Measurements from ENCODE around the gene NR6A1.

NR6A1 gene

DNA sequence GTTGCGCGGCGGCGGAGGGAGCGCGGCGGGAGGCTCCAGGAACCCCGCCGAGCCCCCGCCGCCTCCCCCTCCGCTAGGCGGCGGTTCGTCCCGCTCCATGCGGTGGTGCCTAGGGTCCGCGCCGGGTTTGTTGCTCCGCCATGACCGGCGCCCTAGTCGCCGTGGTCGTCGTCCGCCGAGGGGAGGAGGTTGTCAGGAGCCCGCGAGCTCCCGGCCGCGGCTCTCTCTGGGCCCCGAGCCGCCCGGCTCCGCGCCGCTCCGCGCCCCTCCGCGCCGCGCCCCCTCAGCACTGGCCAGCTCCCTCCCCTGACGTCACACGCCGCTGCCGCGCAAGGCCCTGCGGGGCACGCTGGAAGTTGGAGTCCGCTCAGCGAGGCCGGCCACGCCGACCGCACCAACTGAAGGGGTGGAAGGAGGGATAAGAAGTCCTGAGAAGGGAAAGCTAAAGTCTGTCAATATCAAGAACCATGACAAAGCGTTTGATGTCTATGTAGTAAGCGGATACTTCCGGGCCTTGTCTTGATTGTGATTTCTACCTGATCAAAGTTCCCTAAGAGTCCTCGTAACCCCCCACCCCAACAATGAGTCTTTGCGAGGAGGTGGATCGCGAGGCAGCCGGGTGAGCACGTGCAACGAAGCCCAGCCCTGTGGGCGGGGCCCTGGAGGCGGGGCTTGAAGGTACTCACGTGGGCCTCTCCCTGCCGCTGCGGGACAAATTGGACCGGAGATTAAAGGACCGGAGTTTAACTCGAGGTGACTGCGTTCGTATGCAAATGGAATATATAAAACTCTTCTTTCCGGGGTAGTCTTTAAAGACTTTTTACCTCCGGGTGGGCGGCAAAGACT is at the start of gene NR6A1:
NR6A1 (minus strand) TSS at position 291 of the 846 bp plus-strand sequence.
- no peaks in the 10 kb centered on the region for H3K36me3 ChIP-seq (ENCODE audit: control insufficient read depth, insufficient read depth, low read length)
- H3K9me3 ChIP-seq (ENCODE audit: control insufficient read depth, low read length): no peaks in the 10 kb centered on the region
- H3K4me1 ChIP-seq (ENCODE audit: control insufficient read depth, insufficient read depth, low read length): peaks cover 7% of the 10 kb centered on the region
- H3K27me3 ChIP-seq (ENCODE audit: control insufficient read depth, insufficient read depth, low read length): peaks cover 36% of the 10 kb centered on the region
- H3K4me3 ChIP-seq (ENCODE audit: low read length): peak within 1 kb of the TSS; percentile 86
- H3K9ac ChIP-seq (ENCODE audit: low read length): peak within 1 kb of the TSS; percentile 62

DNA sequence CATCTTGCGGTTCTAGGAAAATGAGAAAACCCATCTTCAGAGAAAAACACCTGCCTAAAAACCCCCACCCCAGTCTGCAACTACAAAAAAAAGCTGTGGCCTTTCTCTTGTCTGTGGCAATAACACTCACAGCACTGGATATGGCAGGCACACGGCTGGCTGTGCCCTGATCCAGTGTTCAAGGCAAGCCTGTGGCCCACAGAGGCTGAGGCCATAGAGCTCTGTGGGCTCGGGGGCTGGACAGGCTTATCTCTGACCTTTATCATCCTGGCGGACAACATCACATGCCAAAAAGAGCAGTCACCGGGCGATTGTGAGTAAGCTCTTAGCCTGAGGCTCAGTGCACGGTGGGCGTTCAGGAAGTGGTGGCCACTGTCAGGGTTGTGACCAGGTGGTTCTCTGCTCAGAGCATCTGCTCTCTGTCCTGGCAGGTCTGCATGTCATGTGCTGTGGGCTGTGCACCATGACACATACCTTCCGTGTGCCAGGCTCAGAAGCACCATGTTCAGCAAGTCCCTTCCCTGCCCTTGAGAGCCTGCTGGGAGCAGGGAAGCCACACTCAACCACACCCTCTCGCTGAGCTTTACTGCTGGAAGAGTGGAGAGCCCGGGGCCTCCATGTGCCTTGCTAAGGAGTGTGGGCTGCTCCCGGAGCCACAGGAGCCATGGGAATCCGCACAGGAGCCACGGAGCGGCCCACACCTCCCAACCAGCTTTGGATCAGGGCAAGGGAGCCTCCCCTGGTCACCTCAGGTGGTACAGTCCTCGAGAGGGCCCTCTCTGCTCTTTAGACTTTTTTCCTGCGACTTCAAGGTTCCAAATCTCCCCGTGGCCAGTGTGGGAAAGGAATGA is 47.5 kb upstream of the NR6A1 start:
- Histone ChIP-seq H3K9ac (ENCODE audit: low read length) (no peak overlapping the region), H3K4me1 (ENCODE audit: control insufficient read depth, insufficient read depth, low read length) (no peaks in the 10 kb centered on the region), H3K9me3 (ENCODE audit: control insufficient read depth, low read length) (no peaks in the 10 kb centered on the region), H3K36me3 (ENCODE audit: control insufficient read depth, insufficient read depth, low read length) (no peaks in the 10 kb centered on the region), H3K27me3 (ENCODE audit: control insufficient read depth, insufficient read depth, low read length) (no peaks in the 10 kb centered on the region), H3K4me3 (ENCODE audit: low read length) (no peak overlapping the region)

DNA sequence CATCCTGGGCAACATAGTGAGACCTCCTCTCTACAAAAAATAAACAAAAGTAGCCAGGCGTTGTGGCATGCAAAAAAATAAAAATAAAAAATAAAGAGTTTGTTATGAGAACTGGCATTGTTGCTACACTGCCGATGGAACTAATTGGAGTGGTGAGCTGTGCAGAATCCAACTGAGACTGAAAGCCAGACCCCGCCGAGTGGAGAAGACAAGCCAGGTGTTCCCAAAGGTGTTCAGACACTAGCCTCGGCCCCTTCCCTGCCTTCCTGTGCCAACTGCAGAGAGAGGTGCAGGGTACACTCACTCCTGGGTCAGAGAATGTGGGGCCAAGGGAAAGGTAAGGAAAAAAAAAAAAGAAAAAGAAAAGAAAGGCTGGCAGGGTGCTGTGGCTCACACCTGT is 44.5 kb upstream of the NR6A1 start:
- Histone ChIP-seq H3K9ac (ENCODE audit: low read length) (no peak overlapping the region), H3K4me3 (ENCODE audit: low read length) (no peak overlapping the region), H3K4me1 (ENCODE audit: control insufficient read depth, insufficient read depth, low read length) (no peaks in the 10 kb centered on the region), H3K9me3 (ENCODE audit: control insufficient read depth, low read length) (no peaks in the 10 kb centered on the region), H3K36me3 (ENCODE audit: control insufficient read depth, insufficient read depth, low read length) (no peaks in the 10 kb centered on the region), H3K27me3 (ENCODE audit: control insufficient read depth, insufficient read depth, low read length) (no peaks in the 10 kb centered on the region)

DNA sequence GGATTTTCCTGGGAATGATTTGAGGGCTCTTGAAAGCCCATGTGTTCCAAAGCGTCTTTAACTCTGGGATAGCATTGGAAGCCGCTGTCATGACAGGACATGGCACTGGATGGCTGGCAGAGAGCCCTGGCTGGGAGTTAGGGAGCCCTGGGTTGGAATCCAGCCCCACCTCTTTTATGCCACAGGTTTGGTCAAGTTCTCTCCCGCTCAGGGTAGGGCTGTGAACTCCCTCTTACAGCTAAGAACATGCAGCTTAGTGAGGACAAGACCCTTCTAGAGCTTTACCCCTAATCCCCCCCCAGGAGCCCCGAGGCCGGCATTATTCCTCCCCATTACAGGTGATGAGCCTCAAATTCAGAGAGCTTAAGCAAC is 43.0 kb upstream of the NR6A1 start:
- H3K4me3 ChIP-seq (ENCODE audit: low read length): no peak overlapping the region
- no peaks in the 10 kb centered on the region for H3K27me3 ChIP-seq (ENCODE audit: control insufficient read depth, insufficient read depth, low read length)
- no peaks in the 10 kb centered on the region for H3K36me3 ChIP-seq (ENCODE audit: control insufficient read depth, insufficient read depth, low read length)
- no peaks in the 10 kb centered on the region for H3K4me1 ChIP-seq (ENCODE audit: control insufficient read depth, insufficient read depth, low read length)
- H3K9me3 ChIP-seq (ENCODE audit: control insufficient read depth, low read length): no peaks in the 10 kb centered on the region
- no peak overlapping the region for H3K9ac ChIP-seq (ENCODE audit: low read length)

DNA sequence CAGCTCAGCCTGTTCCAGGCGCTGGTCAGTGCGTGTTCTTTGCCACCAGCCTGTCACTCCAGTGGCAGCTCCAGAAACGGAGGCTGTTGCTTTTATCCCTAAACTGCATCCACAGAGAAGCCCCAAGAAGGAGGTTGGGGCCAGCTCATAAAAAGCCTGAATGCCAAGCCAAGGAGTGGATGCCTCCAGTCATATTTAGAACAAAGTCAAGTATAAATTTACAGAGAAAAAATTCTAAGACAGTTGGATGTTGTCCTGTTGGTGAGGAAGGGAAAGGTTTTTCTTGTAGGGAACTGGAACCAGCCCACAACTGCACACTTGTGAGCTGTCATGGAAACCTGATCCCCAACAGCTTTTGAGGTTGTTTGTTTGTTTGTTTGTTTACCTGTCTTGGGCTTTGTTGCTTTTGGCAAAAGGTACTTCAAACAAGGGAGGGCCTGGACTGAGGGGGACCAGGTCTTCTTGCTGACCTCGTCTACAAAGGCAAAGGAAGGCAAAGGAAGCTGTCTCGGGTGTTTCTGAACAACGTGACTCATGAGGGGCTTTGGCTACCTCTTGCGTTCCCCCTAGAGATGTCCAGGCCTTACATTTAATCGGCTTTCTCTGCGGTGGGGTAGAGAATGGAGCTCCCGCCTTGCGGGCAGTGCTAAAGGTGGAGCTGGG is 42.5 kb upstream of the NR6A1 start:
- no peak overlapping the region for H3K9ac ChIP-seq (ENCODE audit: low read length)
- no peaks in the 10 kb centered on the region for H3K27me3 ChIP-seq (ENCODE audit: control insufficient read depth, insufficient read depth, low read length)
- no peaks in the 10 kb centered on the region for H3K9me3 ChIP-seq (ENCODE audit: control insufficient read depth, low read length)
- H3K4me3 ChIP-seq (ENCODE audit: low read length): no peak overlapping the region
- no peaks in the 10 kb centered on the region for H3K36me3 ChIP-seq (ENCODE audit: control insufficient read depth, insufficient read depth, low read length)
- no peaks in the 10 kb centered on the region for H3K4me1 ChIP-seq (ENCODE audit: control insufficient read depth, insufficient read depth, low read length)

DNA sequence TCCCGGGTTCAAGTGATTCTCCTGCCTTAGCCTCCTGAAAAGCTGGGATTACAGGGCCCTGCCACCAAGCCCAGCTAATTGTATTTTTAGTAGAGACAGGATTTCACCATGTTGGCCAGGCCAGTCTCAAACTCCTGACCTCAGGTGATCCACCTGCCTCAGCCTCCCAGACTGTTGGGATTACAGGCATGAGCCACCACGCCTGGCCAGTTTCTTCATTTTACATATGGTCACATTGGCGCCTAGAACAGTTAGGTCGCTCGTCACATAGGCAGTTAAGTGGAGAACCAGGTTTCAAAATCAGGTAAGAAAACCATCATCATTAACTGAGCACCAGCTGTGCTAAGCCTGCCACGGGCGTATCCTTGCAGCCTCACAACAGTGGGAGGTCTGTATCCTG is 41.9 kb upstream of the NR6A1 start:
- Histone ChIP-seq H3K4me1 (ENCODE audit: control insufficient read depth, insufficient read depth, low read length) (no peaks in the 10 kb centered on the region), H3K4me3 (ENCODE audit: low read length) (no peak overlapping the region), H3K36me3 (ENCODE audit: control insufficient read depth, insufficient read depth, low read length) (no peaks in the 10 kb centered on the region), H3K9ac (ENCODE audit: low read length) (no peak overlapping the region), H3K9me3 (ENCODE audit: control insufficient read depth, low read length) (no peaks in the 10 kb centered on the region), H3K27me3 (ENCODE audit: control insufficient read depth, insufficient read depth, low read length) (no peaks in the 10 kb centered on the region)

DNA sequence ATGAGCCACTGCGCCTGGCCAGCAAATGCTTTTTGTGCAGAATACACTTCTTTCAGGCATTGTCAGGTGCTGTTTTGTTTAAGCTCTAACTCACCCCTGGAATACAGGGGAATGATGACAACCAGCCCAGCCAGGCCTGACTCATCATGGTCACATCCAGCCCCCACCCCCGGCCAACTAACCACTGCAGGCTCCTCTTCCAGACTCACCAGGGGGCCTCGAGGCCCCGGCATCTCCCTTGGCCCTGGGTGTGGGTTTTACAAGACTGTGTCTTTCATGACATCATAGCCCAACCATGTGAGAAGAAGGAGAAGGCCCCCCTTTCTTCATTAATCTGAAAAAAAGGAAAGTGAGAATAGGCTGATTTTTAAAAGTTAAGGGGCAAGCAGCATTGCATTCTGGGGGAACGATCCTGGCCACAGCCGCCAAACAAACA is 41.3 kb upstream of the NR6A1 start:
- no peaks in the 10 kb centered on the region for H3K4me1 ChIP-seq (ENCODE audit: control insufficient read depth, insufficient read depth, low read length)
- H3K9ac ChIP-seq (ENCODE audit: low read length): no peak overlapping the region
- H3K36me3 ChIP-seq (ENCODE audit: control insufficient read depth, insufficient read depth, low read length): no peaks in the 10 kb centered on the region
- H3K27me3 ChIP-seq (ENCODE audit: control insufficient read depth, insufficient read depth, low read length): no peaks in the 10 kb centered on the region
- H3K4me3 ChIP-seq (ENCODE audit: low read length): no peak overlapping the region
- no peaks in the 10 kb centered on the region for H3K9me3 ChIP-seq (ENCODE audit: control insufficient read depth, low read length)

DNA sequence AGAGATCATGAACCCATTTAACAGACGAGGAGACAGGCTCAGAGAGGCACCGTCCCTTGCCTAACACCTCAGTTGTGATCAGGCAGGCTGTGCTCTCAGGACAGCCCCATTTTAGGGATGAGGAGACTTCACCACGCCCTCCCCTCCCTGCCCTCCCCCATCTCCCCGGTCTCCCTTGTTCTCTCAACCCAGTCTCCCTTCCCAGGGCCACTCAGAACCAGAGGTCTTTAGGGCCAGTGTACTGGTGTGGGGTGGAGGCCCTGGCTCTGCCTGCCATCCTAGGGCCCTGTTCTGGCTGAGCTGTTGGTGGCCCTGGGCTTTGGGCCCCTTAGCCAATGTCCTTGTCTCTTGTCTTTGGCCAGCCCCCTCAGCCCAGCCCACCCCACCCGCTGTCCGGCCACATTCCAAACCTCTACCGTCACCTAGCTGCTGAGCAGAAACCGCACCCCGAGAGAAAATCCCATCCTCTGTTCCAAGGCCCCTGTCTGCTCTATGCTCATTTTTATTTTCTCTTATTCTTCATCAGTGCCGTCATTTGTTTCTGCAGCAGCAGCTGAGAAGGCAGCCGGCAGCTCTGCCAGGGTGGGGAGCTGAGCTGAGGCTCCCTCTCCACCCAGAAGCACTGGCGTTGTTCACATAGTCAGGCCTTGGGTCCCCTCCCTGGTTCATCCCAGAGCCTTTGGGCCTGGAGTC is 39.7 kb upstream of the NR6A1 start:
- H3K27me3 ChIP-seq (ENCODE audit: control insufficient read depth, insufficient read depth, low read length): no peaks in the 10 kb centered on the region
- no peak overlapping the region for H3K4me3 ChIP-seq (ENCODE audit: low read length)
- H3K9me3 ChIP-seq (ENCODE audit: control insufficient read depth, low read length): no peaks in the 10 kb centered on the region
- no peaks in the 10 kb centered on the region for H3K36me3 ChIP-seq (ENCODE audit: control insufficient read depth, insufficient read depth, low read length)
- H3K4me1 ChIP-seq (ENCODE audit: control insufficient read depth, insufficient read depth, low read length): no peaks in the 10 kb centered on the region
- H3K9ac ChIP-seq (ENCODE audit: low read length): no peak overlapping the region

DNA sequence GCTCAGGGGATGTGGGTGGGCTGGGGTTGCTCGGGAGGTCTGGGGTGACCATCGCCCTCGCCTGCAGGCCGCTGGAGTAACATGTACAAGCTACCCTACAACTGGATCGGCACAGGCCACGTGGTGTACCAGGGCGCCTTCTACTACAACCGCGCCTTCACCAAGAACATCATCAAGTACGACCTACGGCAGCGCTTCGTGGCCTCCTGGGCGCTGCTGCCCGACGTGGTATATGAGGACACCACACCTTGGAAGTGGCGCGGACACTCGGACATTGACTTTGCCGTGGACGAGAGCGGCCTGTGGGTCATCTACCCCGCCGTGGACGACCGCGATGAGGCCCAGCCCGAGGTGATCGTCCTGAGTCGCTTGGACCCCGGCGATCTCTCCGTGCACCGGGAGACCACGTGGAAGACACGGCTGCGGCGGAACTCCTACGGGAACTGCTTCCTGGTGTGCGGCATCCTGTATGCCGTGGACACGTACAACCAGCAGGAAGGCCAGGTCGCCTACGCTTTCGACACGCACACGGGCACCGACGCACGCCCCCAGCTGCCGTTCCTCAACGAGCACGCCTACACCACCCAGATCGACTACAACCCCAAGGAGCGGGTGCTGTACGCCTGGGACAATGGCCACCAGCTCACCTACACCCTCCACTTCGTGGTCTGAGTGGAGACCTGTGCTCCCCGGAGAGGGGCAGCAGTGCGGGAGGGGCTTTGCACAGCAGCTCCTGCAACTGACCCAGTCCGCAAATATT is 38.8 kb upstream of the NR6A1 start:
- no peaks in the 10 kb centered on the region for H3K4me1 ChIP-seq (ENCODE audit: control insufficient read depth, insufficient read depth, low read length)
- H3K9me3 ChIP-seq (ENCODE audit: control insufficient read depth, low read length): no peaks in the 10 kb centered on the region
- H3K36me3 ChIP-seq (ENCODE audit: control insufficient read depth, insufficient read depth, low read length): no peaks in the 10 kb centered on the region
- no peaks in the 10 kb centered on the region for H3K27me3 ChIP-seq (ENCODE audit: control insufficient read depth, insufficient read depth, low read length)
- H3K4me3 ChIP-seq (ENCODE audit: low read length): no peak overlapping the region
- no peak overlapping the region for H3K9ac ChIP-seq (ENCODE audit: low read length)

DNA sequence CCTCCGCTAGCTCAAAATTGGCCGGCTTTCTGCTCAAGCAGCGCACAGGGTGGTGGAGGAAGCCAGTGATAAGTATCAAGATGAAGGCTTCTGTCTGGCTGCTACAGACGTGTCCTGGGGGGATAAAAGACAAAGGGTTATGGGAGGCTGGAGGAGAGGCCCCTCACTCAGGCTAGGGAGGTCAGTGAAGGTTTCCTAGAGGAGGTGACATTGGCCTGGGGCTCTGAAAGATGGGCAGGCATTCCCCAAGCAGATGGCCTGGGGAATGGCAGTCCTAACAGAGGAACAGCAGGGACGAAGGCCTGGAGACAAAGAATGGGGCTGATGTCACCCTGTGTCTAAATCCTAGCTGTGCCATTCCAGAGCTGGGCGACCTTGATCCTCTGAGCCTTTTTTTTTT is 38.1 kb upstream of the NR6A1 start:
- no peaks in the 10 kb centered on the region for H3K9me3 ChIP-seq (ENCODE audit: control insufficient read depth, low read length)
- H3K27me3 ChIP-seq (ENCODE audit: control insufficient read depth, insufficient read depth, low read length): no peaks in the 10 kb centered on the region
- H3K36me3 ChIP-seq (ENCODE audit: control insufficient read depth, insufficient read depth, low read length): no peaks in the 10 kb centered on the region
- no peak overlapping the region for H3K9ac ChIP-seq (ENCODE audit: low read length)
- no peaks in the 10 kb centered on the region for H3K4me1 ChIP-seq (ENCODE audit: control insufficient read depth, insufficient read depth, low read length)
- no peak overlapping the region for H3K4me3 ChIP-seq (ENCODE audit: low read length)

DNA sequence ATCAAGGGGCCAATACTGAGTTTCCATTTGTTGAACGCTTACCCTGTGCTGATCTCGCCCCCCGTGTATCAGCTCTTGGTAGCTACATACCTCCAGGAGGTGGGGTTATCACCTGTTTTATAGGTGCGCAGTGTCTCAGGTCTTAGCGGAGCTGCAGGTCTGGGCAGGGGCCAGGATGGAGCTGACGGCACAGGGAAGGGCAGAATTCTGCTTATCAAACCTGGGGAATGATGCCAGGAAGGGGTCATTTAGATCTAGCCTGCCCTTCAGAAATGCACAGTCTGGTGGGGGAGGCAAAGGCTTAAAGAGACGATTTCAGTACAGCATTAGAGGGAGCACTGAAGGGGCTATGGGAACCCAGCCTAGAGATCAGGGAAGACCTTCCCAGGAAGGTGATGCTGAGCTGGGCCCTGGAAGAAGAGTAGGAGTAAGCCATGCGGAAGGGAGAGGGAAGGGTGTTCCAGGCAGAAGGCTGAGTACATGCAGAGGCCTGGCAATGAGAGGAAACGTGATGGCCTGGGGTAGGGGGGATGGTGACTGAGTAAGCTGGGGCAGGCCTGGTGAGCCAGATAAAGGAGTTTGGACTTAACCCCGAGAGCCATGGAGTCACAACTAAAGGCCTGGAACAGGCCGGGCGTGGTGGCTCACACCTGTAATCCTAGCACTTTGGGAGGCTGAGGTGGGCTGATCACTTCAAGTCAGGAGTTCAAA is 37.3 kb upstream of the NR6A1 start:
- H3K4me3 ChIP-seq (ENCODE audit: low read length): no peak overlapping the region
- H3K36me3 ChIP-seq (ENCODE audit: control insufficient read depth, insufficient read depth, low read length): no peaks in the 10 kb centered on the region
- H3K4me1 ChIP-seq (ENCODE audit: control insufficient read depth, insufficient read depth, low read length): no peaks in the 10 kb centered on the region
- H3K9ac ChIP-seq (ENCODE audit: low read length): no peak overlapping the region
- no peaks in the 10 kb centered on the region for H3K27me3 ChIP-seq (ENCODE audit: control insufficient read depth, insufficient read depth, low read length)
- H3K9me3 ChIP-seq (ENCODE audit: control insufficient read depth, low read length): no peaks in the 10 kb centered on the region

Measured in mucosa of stomach (tissue), 1 donor.